Measurements from ENCODE around the gene KLHL3.

DNA sequence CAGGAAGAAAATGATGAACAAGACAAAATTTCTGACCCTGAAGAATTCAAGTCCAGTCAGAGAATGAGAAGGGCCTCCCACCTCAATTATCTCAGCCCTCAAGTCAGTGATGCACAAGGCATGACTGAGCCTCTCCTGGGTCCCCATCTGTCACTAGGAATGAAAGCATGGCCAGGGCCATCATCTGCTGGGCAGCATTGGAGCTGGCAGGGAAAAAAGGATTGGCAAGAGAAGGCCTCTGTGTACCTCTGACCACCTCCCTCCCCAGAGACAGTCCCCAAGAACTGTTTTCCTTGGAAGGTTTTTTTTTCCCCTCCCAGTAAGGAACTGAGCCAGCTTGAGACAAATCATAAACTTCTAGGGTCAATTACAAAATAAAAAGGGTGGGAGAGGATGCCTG lies 76.7 kb downstream of the KLHL3 start:
- TF ChIP-seq NUFIP1 (IDR thresholded peaks at IDR 0.05; ENCODE audit: partially characterized antibody), result no peak
- TF ChIP-seq, protein P1, sequence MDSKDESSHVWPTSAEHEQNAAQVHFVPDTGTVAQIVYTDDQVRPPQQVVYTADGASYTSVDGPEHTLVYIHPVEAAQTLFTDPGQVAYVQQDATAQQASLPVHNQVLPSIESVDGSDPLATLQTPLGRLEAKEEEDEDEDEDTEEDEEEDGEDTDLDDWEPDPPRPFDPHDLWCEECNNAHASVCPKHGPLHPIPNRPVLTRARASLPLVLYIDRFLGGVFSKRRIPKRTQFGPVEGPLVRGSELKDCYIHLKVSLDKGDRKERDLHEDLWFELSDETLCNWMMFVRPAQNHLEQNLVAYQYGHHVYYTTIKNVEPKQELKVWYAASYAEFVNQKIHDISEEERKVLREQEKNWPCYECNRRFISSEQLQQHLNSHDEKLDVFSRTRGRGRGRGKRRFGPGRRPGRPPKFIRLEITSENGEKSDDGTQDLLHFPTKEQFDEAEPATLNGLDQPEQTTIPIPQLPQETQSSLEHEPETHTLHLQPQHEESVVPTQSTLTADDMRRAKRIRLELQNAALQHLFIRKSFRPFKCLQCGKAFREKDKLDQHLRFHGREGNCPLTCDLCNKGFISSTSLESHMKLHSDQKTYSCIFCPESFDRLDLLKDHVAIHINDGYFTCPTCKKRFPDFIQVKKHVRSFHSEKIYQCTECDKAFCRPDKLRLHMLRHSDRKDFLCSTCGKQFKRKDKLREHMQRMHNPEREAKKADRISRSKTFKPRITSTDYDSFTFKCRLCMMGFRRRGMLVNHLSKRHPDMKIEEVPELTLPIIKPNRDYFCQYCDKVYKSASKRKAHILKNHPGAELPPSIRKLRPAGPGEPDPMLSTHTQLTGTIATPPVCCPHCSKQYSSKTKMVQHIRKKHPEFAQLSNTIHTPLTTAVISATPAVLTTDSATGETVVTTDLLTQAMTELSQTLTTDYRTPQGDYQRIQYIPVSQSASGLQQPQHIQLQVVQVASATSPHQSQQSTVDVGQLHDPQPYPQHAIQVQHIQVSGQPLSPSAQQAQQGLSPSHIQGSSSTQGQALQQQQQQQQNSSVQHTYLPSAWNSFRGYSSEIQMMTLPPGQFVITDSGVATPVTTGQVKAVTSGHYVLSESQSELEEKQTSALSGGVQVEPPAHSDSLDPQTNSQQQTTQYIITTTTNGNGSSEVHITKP (IDR thresholded peaks at IDR 0.05; ENCODE audit: partially characterized antibody), result no peak
- no peak for TF ChIP-seq PML (IDR thresholded peaks at IDR 0.05; ENCODE audit: low read length)
- no peak for TF ChIP-seq ZNF76 (CRISPR knock-in tag; IDR thresholded peaks at IDR 0.05; ENCODE audit: borderline replicate concordance)
- no peak for TF ChIP-seq DNMT1 (IDR thresholded peaks at IDR 0.05)
- TF ChIP-seq, protein P2, sequence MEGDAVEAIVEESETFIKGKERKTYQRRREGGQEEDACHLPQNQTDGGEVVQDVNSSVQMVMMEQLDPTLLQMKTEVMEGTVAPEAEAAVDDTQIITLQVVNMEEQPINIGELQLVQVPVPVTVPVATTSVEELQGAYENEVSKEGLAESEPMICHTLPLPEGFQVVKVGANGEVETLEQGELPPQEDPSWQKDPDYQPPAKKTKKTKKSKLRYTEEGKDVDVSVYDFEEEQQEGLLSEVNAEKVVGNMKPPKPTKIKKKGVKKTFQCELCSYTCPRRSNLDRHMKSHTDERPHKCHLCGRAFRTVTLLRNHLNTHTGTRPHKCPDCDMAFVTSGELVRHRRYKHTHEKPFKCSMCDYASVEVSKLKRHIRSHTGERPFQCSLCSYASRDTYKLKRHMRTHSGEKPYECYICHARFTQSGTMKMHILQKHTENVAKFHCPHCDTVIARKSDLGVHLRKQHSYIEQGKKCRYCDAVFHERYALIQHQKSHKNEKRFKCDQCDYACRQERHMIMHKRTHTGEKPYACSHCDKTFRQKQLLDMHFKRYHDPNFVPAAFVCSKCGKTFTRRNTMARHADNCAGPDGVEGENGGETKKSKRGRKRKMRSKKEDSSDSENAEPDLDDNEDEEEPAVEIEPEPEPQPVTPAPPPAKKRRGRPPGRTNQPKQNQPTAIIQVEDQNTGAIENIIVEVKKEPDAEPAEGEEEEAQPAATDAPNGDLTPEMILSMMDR (IDR thresholded peaks at IDR 0.05 in 2 of 3, conservative IDR thresholded peaks at IDR 0.05 in 1 of 3; ENCODE audit: insufficient read depth in 2 of 3, low read depth in 1 of 3, low read length in 3 of 3), result no peak
- no peak for TF ChIP-seq ZNF239 (CRISPR knock-in tag; IDR thresholded peaks at IDR 0.05)
- no peak for TF ChIP-seq FOXJ2 (tag; IDR thresholded peaks at IDR 0.05)
- TF ChIP-seq POLR2H (tag; IDR thresholded peaks at IDR 0.05; ENCODE audit: low read depth), result no peak
- no peak for TF ChIP-seq CEBPB (tag; IDR thresholded peaks at IDR 0.05)
